Prostate gland (tissue), 2 donors: ENCODE data around the gene RAB3C.

Experiments used
- POLR2A ChIP-seq: fragments of 450-650 bp; IDR thresholded peaks from one replicate; pipeline ENCODE4 v1.6.1; 2016; ENCODE audit warnings: antibody characterized with exemption, mild to moderate bottlenecking
- TF ChIP-seq, protein P1 (sequence below), 4 experiments: fragments of 200-600 bp in 2 of 4; fragments of 450-650 bp in 2 of 4; sonication (generic) in 2 of 4; IDR thresholded peaks; 1 replicate in 3 of 4; 2 replicates in 1 of 4; pipeline ENCODE4 v1.5.1; 2016 to 2019; ENCODE audit warnings: antibody characterized with exemption in 4 of 4, mild to moderate bottlenecking in 2 of 4, moderate library complexity in 2 of 4

DNA sequence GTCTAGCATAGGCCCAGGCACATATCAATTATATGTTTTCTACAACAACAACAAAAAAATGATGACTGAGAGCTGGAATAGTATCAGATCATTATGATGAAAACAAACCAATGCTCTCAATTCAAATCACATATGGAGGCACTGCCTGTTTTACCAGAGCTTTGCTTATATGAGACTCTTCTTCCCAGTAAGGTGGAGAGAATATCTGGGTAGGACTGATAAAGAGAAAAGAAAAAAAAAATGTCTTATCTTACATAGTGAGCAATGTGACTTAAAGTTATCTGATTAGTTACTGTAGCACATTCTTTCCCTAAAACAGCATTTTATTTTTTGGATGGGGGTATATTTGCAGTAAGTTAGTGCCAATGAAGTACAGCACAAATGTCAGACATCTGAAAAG lies 154.8 kb downstream of the RAB3C start:
- TF ChIP-seq, protein P1, sequence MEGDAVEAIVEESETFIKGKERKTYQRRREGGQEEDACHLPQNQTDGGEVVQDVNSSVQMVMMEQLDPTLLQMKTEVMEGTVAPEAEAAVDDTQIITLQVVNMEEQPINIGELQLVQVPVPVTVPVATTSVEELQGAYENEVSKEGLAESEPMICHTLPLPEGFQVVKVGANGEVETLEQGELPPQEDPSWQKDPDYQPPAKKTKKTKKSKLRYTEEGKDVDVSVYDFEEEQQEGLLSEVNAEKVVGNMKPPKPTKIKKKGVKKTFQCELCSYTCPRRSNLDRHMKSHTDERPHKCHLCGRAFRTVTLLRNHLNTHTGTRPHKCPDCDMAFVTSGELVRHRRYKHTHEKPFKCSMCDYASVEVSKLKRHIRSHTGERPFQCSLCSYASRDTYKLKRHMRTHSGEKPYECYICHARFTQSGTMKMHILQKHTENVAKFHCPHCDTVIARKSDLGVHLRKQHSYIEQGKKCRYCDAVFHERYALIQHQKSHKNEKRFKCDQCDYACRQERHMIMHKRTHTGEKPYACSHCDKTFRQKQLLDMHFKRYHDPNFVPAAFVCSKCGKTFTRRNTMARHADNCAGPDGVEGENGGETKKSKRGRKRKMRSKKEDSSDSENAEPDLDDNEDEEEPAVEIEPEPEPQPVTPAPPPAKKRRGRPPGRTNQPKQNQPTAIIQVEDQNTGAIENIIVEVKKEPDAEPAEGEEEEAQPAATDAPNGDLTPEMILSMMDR (IDR thresholded peaks at IDR 0.05) = no peak
- no peak for TF ChIP-seq POLR2A
